Cardiac fibroblast (primary cell): ENCODE data around the gene LEMD1.
"Not testable (repeated sequence)": the region's sequence is repeated elsewhere in the genome, so short reads cannot be mapped to it uniquely, and the experiment has no call there.

Source experiments
- DNase-seq, 2 donors: peaks; one replicate each; pipeline versions ENCODE4 v3.0.0 to v3.0.0-alpha.2; 2010; ENCODE audit warnings: low read depth in 2 of 2
- H3K4me3 ChIP-seq, 2 donors: replicated peaks in 1 of 2; 1 replicate in 1 of 2; 2 replicates in 1 of 2; pipeline ENCODE4 v1.5.1; 2011; ENCODE audit warnings: low read depth in 2 of 2, low read length in 2 of 2, mild to moderate bottlenecking in 2 of 2, moderate library complexity in 1 of 2
- CTCF ChIP-seq: IDR thresholded peaks from one replicate; pipeline ENCODE4 v1.5.1; 2011; ENCODE audit warnings: low read depth, mild to moderate bottlenecking, low read length, inconsistent platforms

LEMD1 gene

DNA sequence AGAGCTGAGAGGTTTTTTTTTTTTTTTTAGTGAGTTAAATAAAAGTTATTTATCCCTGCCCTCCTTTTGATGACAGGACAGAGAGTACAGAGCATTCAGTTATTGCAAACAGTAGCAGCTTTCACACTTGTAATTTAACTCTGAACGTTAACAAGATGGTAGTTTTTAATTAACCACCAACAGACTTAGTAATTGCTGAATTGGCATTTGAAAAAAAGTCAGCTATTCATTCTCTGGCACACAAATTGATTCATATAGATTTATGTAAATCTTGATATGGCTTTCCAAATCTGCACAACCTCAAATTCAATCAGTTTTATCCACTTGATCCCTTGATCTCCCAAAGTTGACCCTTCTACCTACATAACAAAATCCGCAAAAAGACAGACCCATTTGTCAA, 918 bp downstream of the LEMD1 start:
- DNase-seq, result no peak
- H3K4me3 ChIP-seq, result no peak overlapping the region
- TF ChIP-seq CTCF, result no peak

GRCh38 chr1:205417870-205418635, 3.8 kb downstream of the LEMD1 start:
- no peak for TF ChIP-seq CTCF
- H3K4me3 ChIP-seq, result no peak overlapping the region
- no peak for DNase-seq

GRCh38 chr1:205416322-205416721, 5.5 kb downstream of the LEMD1 start:
- no peak for TF ChIP-seq CTCF
- no peak for DNase-seq
- H3K4me3 ChIP-seq, result no peak overlapping the region

DNA sequence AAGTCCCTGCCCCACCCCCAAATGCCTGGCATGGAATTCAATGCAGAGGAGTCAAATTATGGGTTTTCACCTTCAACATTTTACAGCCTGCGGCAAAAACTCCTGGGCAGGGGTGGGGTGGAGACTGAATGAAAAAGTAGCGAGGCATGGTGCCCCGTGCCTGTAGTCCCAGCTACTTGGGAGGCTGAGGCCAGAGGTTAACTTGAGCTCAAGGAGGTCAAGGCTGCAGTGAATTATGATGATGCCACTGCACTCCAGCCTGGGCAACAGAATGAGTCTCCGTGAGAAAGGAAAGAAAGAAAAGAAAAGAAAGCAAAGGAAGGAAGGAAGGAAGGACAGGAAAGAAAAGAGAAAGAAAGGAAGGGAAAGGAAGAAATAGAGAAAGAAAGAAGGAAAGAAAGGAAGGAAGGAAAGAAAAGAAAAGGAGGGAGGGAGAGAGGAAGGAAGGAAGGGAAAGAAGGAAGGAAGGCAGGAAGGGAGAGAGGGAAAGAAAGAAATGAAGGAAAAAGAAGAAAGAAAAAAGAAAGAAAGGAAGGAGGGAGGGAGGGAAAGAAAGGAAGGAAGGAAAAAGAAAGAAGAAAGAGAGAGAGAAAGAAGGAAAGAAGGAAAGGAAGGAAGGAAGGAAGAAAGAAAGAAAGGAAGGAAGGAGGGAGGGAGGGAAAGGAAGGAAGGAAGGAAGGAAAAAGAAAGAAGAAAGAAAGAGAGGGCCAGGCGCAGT, 11.1 kb downstream of the LEMD1 start:
- no peak overlapping the region for H3K4me3 ChIP-seq
- no peak for TF ChIP-seq CTCF
- DNase-seq, result no peak

DNA sequence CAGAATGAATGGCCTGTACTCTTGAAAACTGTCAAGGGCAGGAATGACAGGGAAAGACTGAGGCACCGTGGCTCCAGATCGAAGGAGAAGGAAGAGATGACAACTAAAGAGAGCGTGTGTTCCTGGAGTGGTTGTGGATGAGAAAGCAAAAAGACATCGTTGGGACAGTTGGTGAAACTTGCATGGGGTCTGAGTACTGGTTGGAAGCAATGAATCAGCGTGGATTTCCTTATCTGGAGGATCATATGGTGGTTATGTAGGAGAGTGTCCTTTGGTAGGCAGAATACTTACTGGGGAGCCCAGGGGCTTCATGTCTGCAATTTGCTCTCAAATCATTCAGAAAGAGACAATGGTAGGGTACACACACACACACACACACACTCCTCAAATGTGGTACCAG, 13.9 kb downstream of the LEMD1 start:
- H3K4me3 ChIP-seq, result no peak overlapping the region
- TF ChIP-seq CTCF, result no peak
- DNase-seq, result no peak

GRCh38 chr1:205406252-205406651, 15.6 kb downstream of the LEMD1 start:
- not testable (repeated sequence) for H3K4me3 ChIP-seq, DNase-seq

DNA sequence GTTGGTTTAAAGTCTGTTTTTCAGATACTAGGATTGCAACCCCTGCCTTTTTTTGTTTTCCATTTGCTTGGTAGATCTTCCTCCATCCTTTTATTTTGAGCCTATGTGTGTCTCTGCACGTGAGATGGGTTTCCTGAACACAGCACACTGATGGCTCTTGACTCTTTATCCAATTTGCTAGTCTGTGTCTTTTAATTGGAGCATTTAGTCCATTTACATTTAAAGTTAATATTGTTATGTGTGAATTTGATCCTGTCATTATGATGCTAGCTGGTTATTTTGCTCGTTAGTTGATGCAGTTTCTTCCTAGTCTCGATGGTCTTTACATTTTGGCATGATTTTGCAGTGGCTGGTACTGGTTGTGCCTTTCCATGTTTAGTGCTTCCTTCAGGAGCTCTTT, 17.4 kb downstream of the LEMD1 start:
- not testable (repeated sequence) for H3K4me3 ChIP-seq, DNase-seq

DNA sequence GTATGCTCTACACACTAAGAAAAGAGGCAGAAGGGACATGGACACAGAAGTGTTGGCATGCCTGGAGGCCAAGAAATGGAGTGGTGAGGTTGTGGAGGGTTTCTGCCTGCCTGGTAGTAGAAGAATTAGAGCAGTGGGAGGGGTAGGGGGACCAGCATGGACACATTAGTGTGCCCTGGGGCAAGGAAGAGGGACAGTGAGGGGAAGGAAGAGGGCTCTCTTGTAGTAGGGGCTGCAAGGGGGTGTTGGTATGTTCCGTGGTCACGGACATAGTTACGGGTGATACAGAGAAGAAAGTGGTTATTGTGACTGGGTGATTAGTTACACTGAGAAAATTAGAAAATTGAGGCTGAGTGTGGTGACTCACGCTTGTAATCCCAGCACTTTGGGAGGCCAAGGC, 23.3 kb downstream of the LEMD1 start:
- DNase-seq, result no peak

More for the DNA sequence above, 23.3 kb downstream of the LEMD1 start:
- TF ChIP-seq CTCF, result no peak
- no peak overlapping the region for H3K4me3 ChIP-seq
